ENCODE data around the gene NMU.
"Not testable (repeated sequence)": the region's sequence is repeated elsewhere in the genome, so short reads cannot be mapped to it uniquely, and the experiment has no call there.

Gene NMU

GRCh38 chr4:55624063-55624462, 12.0 kb downstream of the NMU start:
- DNase-seq (ENCODE audit: low read depth) = not testable (repeated sequence)

GRCh38 chr4:55618546-55619143, 17.5 kb downstream of the NMU start:
- DNase-seq (ENCODE audit: low read depth) = no peak

- DNase-seq (ENCODE audit: low read depth) = no peak
These were observed 18.4 kb downstream of the NMU start for GRCh38 chr4:55617587-55618197.

GRCh38 chr4:55615008-55615407, 21.1 kb downstream of the NMU start:
- DNase-seq (ENCODE audit: low read depth) = no peak

- no peak for DNase-seq (ENCODE audit: low read depth)
These were observed 22.5 kb downstream of the NMU start for GRCh38 chr4:55613621-55614020.

GRCh38 chr4:55612341-55612740, 23.8 kb downstream of the NMU start:
- DNase-seq (ENCODE audit: low read depth) = no peak

- no peak for DNase-seq (ENCODE audit: low read depth)
These were observed 24.6 kb downstream of the NMU start for GRCh38 chr4:55611358-55612059.

GRCh38 chr4:55610381-55610780, 25.7 kb downstream of the NMU start:
- DNase-seq (ENCODE audit: low read depth) = no peak

GRCh38 chr4:55609393-55609866, 26.7 kb downstream of the NMU start:
- DNase-seq (ENCODE audit: low read depth) = peak; percentile 46

GRCh38 chr4:55608591-55608990, 27.5 kb downstream of the NMU start:
- DNase-seq (ENCODE audit: low read depth) = no peak

GRCh38 chr4:55604996-55605395, 31.1 kb downstream of the NMU start:
- DNase-seq (ENCODE audit: low read depth) = no peak

GRCh38 chr4:55600640-55601039, 35.5 kb downstream of the NMU start:
- DNase-seq (ENCODE audit: low read depth) = no peak

GRCh38 chr4:55598641-55599040, 37.5 kb downstream of the NMU start:
- no peak for DNase-seq (ENCODE audit: low read depth)

- DNase-seq (ENCODE audit: low read depth) = no peak
These were observed 44.1 kb downstream of the NMU start, which contains the start of gene PDCL2 for GRCh38 chr4:55592014-55592413. Gene PDCL2 (minus strand): TSS chr4:55592245. CDS start chr4:55592109, 136 bp downstream.

GRCh38 chr4:55588160-55588559, 47.9 kb downstream of the NMU start:
- DNase-seq (ENCODE audit: low read depth) = no peak

GRCh38 chr4:55582773-55583172, 53.3 kb downstream of the NMU start:
- not testable (repeated sequence) for DNase-seq (ENCODE audit: low read depth)

- no peak for DNase-seq (ENCODE audit: low read depth)
These were observed 57.6 kb downstream of the NMU start for GRCh38 chr4:55578341-55579010.

GRCh38 chr4:55575513-55575912, 60.6 kb downstream of the NMU start:
- no peak for DNase-seq (ENCODE audit: low read depth)

- DNase-seq (ENCODE audit: low read depth) = no peak
These were observed 61.8 kb downstream of the NMU start for GRCh38 chr4:55574252-55574651.

- DNase-seq (ENCODE audit: low read depth) = no peak
These were observed 64.3 kb downstream of the NMU start for GRCh38 chr4:55571806-55572205.

GRCh38 chr4:55568905-55569504, 67.1 kb downstream of the NMU start:
- no peak for DNase-seq (ENCODE audit: low read depth)

- DNase-seq (ENCODE audit: low read depth) = no peak
These were observed 74.2 kb downstream of the NMU start for GRCh38 chr4:55561889-55562288.

All from stromal cell of bone marrow (primary cell).